Activated CD8-positive, alpha-beta T cell treated with anti-CD3 and anti-CD28 coated beads, Interleukin-2, amount 10 ng/mL, durations not matched to agents 7 days and 5 days (primary cell): ENCODE measurements around the gene PNMA5. TPM values are rescaled to one million over a fixed set of nuclear protein-coding genes. Genes with fewer than 3 reads are reported as not detected.
A peak's percentile ranks its signal among the peaks of the same experiment; 100 is the strongest.
"Not testable (repeated sequence)": the region's sequence is repeated elsewhere in the genome, so short reads cannot be mapped to it uniquely, and the experiment has no call there.

Experiments
- ATAC-seq: fragments of 150-1000 bp; cut with Tn5 transposase; one replicate; pipeline ENCODE4 v1.10.0; 2021; ENCODE audit warnings: moderate library complexity
- CTCF ChIA-PET: fragments of 350-600 bp; sonication (Branson Sonifier 250); formaldehyde crosslinking; loops from one replicate; lab custom pipeline; 2021; ENCODE audit warnings: antibody characterized with exemption; lab: Charles Lee
- POLR2A ChIA-PET: fragments of 350-600 bp; sonication (Branson Sonifier 250); formaldehyde crosslinking; loops from one replicate; lab custom pipeline; 2021; ENCODE audit warnings: antibody characterized with exemption; lab: Charles Lee
- DNase-seq: peaks from one replicate; pipeline ENCODE4 v3.0.0-alpha.2; 2020
- H3K27ac Mint-ChIP-seq: one replicate; pipeline ENCODE4 v1.8.0; 2021; ENCODE audit warnings: mild to moderate bottlenecking, mixed read lengths
- H3K27me3 Mint-ChIP-seq: one replicate; pipeline ENCODE4 v1.8.0; 2021; ENCODE audit warnings: low read depth, mixed read lengths
- H3K36me3 Mint-ChIP-seq: one replicate; pipeline ENCODE4 v1.8.0; 2021; ENCODE audit warnings: low read depth, mixed read lengths
- H3K4me1 Mint-ChIP-seq: one replicate; pipeline ENCODE4 v1.8.0; 2021; ENCODE audit warnings: low read depth, mixed read lengths
- H3K4me3 Mint-ChIP-seq: one replicate; pipeline ENCODE4 v1.8.0; 2021; ENCODE audit warnings: mild to moderate bottlenecking, mixed read lengths
- H3K9me3 Mint-ChIP-seq: one replicate; pipeline ENCODE4 v1.8.0; 2022; ENCODE audit warnings: mixed read lengths; ENCODE audit not compliant: insufficient read depth
- total RNA-seq, 2 experiments: library from RNA; stranded (reverse); gene quantifications; one replicate each; pipeline ENCODE4 v1.2.3, GENCODE V29; 2021

The PNMA5 gene
- total RNA-seq, 2 experiments from 2014 or later: not detected

GRCh38 chrX:152997337-152997736 is 3.4 kb upstream of the PNMA5 start:
- no peak for DNase-seq
- ATAC-seq: no peak
- peaks cover 2% of the 10 kb centered on the region for H3K27me3 Mint-ChIP-seq
- H3K36me3 Mint-ChIP-seq: no peaks in the 10 kb centered on the region
- no peaks in the 10 kb centered on the region for H3K9me3 Mint-ChIP-seq
- ChIA-PET POLR2A (no interaction called here), CTCF (no interaction called here)
- no peak overlapping the region for H3K4me3 Mint-ChIP-seq
- no peak overlapping the region for H3K27ac Mint-ChIP-seq
- peaks cover 6% of the 10 kb centered on the region for H3K4me1 Mint-ChIP-seq

DNA sequence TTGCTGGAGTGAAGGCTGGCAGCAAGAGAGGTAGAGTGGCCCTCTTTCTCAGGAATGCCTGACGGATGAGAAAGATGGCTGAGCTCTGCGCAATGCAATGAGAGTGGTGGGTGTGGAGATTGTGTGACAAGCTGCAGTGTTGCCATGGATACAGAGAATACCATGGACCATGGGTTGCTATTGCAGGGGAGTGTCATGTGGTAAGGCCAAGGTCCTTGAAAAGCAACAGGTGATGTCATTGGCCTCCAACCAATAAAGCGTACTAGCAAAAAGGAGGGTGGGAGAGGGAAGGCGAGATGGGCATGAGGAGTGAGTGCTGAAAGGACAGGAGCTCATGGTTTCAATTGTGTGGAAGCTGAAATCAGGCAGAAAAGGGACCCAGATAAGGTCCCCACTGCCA is 1.8 kb downstream of the PNMA5 start:
- DNase-seq (no peak), ATAC-seq (no peak)
- ChIA-PET CTCF (no interaction called here), POLR2A (no interaction called here)
- no peaks in the 10 kb centered on the region for H3K36me3 Mint-ChIP-seq
- H3K4me3 Mint-ChIP-seq: no peak overlapping the region
- peaks cover 28% of the 10 kb centered on the region for H3K4me1 Mint-ChIP-seq
- H3K27ac Mint-ChIP-seq: no peak overlapping the region
- no peaks in the 10 kb centered on the region for H3K9me3 Mint-ChIP-seq
- no peaks in the 10 kb centered on the region for H3K27me3 Mint-ChIP-seq

- ATAC-seq (no peak), DNase-seq (no peak)
- H3K9me3 Mint-ChIP-seq: no peaks in the 10 kb centered on the region
- H3K27ac Mint-ChIP-seq: no peak overlapping the region
- no peaks in the 10 kb centered on the region for H3K36me3 Mint-ChIP-seq
- CTCF ChIA-PET: no interaction called here
- POLR2A ChIA-PET: no interaction called here
- H3K4me1 Mint-ChIP-seq: peaks cover 26% of the 10 kb centered on the region
- no peaks in the 10 kb centered on the region for H3K27me3 Mint-ChIP-seq
- H3K4me3 Mint-ChIP-seq: no peak overlapping the region
Measured at GRCh38 chrX:152991123-152991522, 2.8 kb downstream of the PNMA5 start.

- H3K27ac Mint-ChIP-seq: no peak overlapping the region
- POLR2A ChIA-PET: no interaction called here
- no peaks in the 10 kb centered on the region for H3K27me3 Mint-ChIP-seq
- ATAC-seq: no peak
- H3K4me1 Mint-ChIP-seq: peaks cover 26% of the 10 kb centered on the region
- no peaks in the 10 kb centered on the region for H3K36me3 Mint-ChIP-seq
- CTCF ChIA-PET: interaction anchor here (1.2 kb wide), 1 partner anchor 22 kb away, joined by 3 read pairs; no protein-coding TSS in a partner anchor
- DNase-seq: no peak
- no peaks in the 10 kb centered on the region for H3K9me3 Mint-ChIP-seq
- H3K4me3 Mint-ChIP-seq: no peak overlapping the region
Measured at GRCh38 chrX:152989292-152989658, 4.6 kb downstream of the PNMA5 start.

- DNase-seq: no peak
- Mint-ChIP-seq H3K27ac (peak overlapping the region; percentile 61), H3K4me3 (no peak overlapping the region), H3K4me1 (peaks cover 26% of the 10 kb centered on the region), H3K27me3 (no peaks in the 10 kb centered on the region), H3K9me3 (no peaks in the 10 kb centered on the region), H3K36me3 (no peaks in the 10 kb centered on the region)
- no peak for ATAC-seq
- CTCF ChIA-PET: no interaction called here
- POLR2A ChIA-PET: no interaction called here
Measured at GRCh38 chrX:152988536-152989291, 5.2 kb downstream of the PNMA5 start.

DNA sequence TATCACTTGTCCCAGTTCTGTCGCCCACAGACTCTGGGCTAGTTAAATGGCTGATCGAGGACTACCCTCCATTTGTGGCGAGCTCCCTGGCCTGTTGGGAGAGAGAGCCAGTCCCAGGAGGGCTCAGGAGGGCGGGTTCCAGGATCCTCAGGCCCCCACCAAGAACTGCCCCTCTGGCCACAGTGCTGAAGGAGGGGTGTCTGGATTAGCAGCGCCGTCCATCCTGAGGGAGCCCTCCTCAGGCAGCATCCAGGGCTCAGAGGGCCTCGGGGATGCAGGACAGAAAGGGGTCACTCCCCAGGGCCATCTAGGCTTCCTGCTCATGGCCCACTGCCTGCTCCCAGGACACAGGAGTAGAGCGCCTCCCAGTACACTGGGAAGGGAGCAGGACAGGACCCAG is 6.1 kb downstream of the PNMA5 start:
- Mint-ChIP-seq H3K27ac (no peak overlapping the region), H3K36me3 (no peaks in the 10 kb centered on the region)
- no peak for DNase-seq

GRCh38 chrX:152987156-152987555 is 6.8 kb downstream of the PNMA5 start:
- H3K9me3 Mint-ChIP-seq, ATAC-seq, H3K27me3 Mint-ChIP-seq, DNase-seq, H3K4me3 Mint-ChIP-seq, CTCF ChIA-PET, H3K27ac Mint-ChIP-seq, H3K36me3 Mint-ChIP-seq, POLR2A ChIA-PET: not testable (repeated sequence)
- H3K4me1 Mint-ChIP-seq: peaks cover 24% of the 10 kb centered on the region

More for the DNA sequence above, 6.1 kb downstream of the PNMA5 start:
- peaks cover 26% of the 10 kb centered on the region for H3K4me1 Mint-ChIP-seq
- ATAC-seq: no peak
- H3K27me3 Mint-ChIP-seq: no peaks in the 10 kb centered on the region
- POLR2A ChIA-PET: no interaction called here
- H3K4me3 Mint-ChIP-seq: no peak overlapping the region
- CTCF ChIA-PET: no interaction called here
- no peaks in the 10 kb centered on the region for H3K9me3 Mint-ChIP-seq

GRCh38 chrX:152985383-152985782 is 8.5 kb downstream of the PNMA5 start:
- CTCF ChIA-PET, POLR2A ChIA-PET, ATAC-seq: not testable (repeated sequence)

DNA sequence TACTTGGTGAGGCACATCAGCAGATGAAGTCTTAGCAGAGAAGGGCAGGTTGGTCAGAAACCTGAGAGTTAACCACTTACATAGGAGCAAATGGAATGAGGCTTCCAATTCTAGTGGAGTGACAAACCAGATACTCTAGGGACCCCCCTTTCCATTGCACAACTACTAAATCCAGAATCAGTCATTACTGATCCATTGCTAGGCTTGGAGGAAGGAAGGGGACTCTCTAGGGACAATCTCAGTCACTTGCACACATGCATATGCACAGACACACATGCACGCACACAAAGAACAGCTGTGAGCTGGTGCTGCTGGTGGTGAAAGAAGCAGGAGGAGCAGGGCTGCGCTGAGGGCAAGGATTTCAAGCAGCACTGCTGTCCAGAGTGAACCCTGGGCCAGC is 25.7 kb downstream of the PNMA5 start:
- Mint-ChIP-seq H3K4me3 (no peak overlapping the region), H3K4me1 (no peaks in the 10 kb centered on the region), H3K36me3 (no peaks in the 10 kb centered on the region), H3K27ac (no peak overlapping the region), H3K9me3 (no peaks in the 10 kb centered on the region), H3K27me3 (no peaks in the 10 kb centered on the region)
- ATAC-seq (no peak), DNase-seq (no peak)
- ChIA-PET CTCF (no interaction called here), POLR2A (no interaction called here)

More at GRCh38 chrX:152985383-152985782, 8.5 kb downstream of the PNMA5 start:
- H3K4me3 Mint-ChIP-seq, H3K36me3 Mint-ChIP-seq, H3K27ac Mint-ChIP-seq, DNase-seq, H3K9me3 Mint-ChIP-seq, H3K27me3 Mint-ChIP-seq, H3K4me1 Mint-ChIP-seq: not testable (repeated sequence)

DNA sequence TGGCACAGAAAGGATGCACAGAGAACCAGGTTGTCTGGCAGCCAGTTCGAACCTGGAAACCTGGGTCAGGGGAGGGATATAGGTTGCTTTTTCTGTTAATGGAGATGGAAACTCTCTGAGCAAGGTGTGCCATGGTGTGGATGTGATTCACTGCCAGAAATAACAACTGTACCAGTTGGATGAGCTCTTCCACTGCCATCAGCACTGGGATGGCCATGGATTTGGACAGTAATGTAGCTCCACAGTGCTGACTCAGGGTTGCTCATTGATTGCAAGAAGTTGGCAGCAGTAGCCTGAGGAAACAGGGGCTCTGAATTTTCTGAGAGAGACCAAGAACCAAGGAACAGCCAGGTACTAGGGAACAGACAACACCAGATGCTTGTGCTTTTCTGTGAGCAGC is 33.8 kb downstream of the PNMA5 start:
- Mint-ChIP-seq H3K27ac (no peak overlapping the region), H3K27me3 (no peaks in the 10 kb centered on the region), H3K36me3 (peaks cover 2% of the 10 kb centered on the region), H3K9me3 (peaks cover 4% of the 10 kb centered on the region), H3K4me3 (no peak overlapping the region), H3K4me1 (peaks cover 13% of the 10 kb centered on the region)
- CTCF ChIA-PET: interaction anchor here (0.9 to 1.5 kb wide), 3 partner anchors 478 to 708 kb away, joined by 3 to 5 read pairs (median 3); no protein-coding TSS in a partner anchor
- no peak for ATAC-seq
- POLR2A ChIA-PET: no interaction called here
- no peak for DNase-seq

DNA sequence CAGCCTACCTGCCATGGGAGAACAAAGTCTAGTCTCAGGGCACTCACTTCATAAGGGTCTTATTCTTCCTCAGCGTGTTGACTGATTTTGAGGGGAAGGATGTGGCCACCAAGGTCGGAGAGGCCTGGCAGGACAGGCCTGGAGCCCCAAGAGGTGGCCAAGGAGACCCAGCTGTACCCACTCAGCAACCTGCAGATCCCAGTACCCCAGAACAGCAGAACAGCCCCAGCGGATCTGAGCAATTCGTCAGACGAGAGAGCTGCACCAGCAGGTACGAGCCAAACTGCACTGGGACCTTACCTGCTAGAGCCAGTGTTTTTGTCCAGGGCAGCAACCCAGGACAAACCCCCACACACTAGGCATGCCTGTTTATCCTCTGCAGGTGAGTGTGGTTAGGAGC is 34.3 kb downstream of the PNMA5 start:
- no peak overlapping the region for H3K27ac Mint-ChIP-seq
- peaks cover 13% of the 10 kb centered on the region for H3K4me1 Mint-ChIP-seq
- ChIA-PET CTCF (interaction anchor here (0.9 to 1.5 kb wide), 3 partner anchors 478 to 708 kb away, joined by 3 to 5 read pairs (median 3); no protein-coding TSS in a partner anchor), POLR2A (interaction anchor here (0.5 kb wide), 1 partner anchor 1366 kb away, joined by 4 read pairs; no protein-coding TSS in a partner anchor)
- DNase-seq (no peak), ATAC-seq (no peak)
- peaks cover 2% of the 10 kb centered on the region for H3K36me3 Mint-ChIP-seq
- no peaks in the 10 kb centered on the region for H3K27me3 Mint-ChIP-seq
- no peak overlapping the region for H3K4me3 Mint-ChIP-seq
- peaks cover 4% of the 10 kb centered on the region for H3K9me3 Mint-ChIP-seq
